RCC 7860 (cell line): Measurements from ENCODE around the gene PAQR5.

ENCODE experiments used
- DNase-seq: peaks from one replicate; pipeline ENCODE4 v3.0.0-alpha.2; 2015; ENCODE audit warnings: low spot score
- FAIRE-seq: peaks from 2 replicates; lab custom pipeline; 2012; peaks lifted over from hg19 to GRCh38; lab: Jason Lieb, UNC

The PAQR5 gene

DNA sequence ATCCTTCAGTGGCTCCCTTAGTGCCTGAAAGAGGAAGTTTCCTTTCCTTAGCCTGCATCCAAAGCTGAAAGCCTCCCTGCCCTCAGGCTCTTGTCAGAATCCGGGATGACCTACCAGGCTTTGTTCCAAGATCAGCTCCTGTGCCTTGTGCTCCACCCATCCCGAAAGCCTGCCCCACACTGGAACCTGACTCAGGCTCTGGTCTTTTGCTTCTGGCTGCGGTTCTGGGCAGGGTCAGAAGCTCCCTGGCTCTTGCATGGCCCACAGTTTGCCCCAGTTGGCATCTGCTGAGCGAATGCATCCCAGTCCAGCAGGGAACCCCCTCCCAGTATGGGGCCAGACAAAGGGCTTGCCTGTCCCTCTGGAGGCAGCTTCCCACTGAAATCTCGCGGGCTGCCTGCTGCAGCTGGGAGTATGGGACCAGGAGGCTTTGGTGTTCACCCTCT is 89.6 kb downstream of the PAQR5 start:
- no peak for FAIRE-seq

GRCh38 chr15:69389426-69389825 is 90.7 kb downstream of the PAQR5 start:
- FAIRE-seq (no peak), DNase-seq (no peak)

More for the DNA sequence above, 89.6 kb downstream of the PAQR5 start:
- no peak for DNase-seq

DNA sequence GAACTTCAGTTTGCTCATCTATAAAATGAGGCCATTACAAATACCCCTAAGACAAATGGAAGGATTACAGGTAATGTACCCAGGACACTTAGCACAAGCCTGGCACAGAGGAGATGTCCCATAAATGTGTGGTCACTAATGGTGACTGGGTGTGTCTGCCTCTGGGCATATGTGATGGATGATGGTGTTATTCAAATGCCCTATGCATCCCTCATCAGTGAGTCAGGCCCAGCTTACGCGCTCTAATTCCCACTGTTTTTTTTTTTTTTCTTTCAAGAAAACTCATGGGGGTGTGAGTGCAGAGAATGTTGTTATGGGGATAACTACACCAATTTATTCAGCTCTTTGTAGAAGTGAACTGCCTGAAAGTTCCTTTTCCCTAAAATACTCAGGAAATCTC is 91.9 kb downstream of the PAQR5 start:
- FAIRE-seq (no peak), DNase-seq (no peak)

DNA sequence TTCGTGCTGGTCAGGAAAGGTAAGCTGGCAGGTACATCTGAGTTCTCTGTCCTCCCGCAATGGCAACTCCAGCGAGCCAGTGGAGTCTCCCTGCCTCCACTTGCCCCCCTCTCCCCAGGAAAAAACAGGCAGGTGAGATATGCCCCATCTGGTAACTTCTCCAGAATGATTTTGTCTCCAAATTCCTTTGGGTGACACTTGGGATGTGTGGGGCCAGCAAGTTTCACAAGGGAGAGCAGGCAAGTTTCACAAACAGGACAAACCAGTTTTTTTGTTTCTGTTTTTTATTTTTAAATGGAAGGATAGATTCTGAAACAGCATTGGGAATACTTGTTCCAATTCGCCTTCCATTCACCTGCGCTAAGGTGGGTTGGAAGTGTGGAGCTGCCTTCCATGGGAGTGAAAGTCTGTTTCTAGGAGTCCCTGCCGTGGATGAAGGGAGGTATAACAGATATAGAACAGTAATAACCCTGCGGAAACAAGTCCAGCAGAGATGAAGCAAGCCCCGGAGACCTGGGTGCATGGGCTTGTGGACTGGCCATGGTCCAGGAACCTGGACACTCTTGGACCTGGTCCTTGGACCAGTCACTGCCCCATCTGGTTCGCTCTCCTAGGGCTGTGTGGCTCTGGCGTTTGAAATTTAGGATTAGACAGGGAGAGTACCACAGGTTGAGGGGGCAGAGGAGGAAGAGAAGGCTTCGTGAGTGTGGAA is 92.5 kb downstream of the PAQR5 start:
- FAIRE-seq = no peak
- DNase-seq = no peak

DNA sequence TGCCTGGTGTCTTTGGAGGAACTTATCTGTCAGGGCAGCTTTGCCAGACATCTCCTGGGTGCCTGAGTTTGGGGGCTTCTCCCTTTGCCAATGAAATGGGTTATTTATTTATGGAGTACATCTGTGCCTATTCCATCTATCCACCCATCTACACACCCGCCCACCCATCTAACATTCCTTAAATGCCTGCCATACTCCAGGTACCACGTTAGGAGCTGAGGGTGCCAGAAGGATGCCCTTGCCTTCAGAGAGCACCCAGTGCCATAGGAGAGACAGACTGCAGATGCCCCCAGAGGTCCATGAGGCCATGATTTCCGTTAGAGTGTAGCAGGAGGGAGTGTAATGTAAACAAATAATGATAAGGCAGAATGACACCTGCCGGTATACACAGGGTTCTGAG is 93.6 kb downstream of the PAQR5 start:
- DNase-seq = no peak
- no peak for FAIRE-seq

DNA sequence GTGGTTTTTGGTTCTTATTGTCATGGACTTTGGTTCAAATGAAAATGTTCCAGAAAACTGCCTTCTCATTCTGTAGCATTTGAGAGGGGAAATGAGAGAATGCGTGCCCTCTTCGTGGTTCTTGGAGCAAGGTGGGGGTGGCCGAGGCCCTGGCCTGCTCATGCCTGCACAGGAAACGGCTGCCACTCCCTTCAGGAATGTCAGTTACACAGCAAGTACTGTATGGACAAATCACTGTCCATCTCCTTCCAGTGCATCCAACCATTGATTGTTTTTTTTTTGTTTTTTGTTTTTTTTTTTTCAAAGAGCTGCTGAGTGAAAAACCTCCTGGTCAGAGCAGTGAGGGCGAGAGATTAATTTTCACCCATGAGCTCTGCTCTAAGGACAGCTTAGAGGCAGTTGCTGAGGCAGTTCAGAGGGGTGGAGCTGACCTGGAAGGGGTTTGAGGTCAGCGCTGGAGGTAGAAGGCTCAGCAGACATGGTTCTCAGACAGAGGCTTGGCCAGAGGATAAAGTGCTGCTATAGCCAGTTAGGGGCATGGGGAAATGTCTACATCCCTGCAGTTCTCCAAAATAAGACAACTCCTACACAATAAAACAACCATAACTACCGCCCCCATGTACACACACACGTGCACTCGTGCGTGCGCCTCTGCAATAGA is 95.2 kb downstream of the PAQR5 start:
- FAIRE-seq = no peak

DNA sequence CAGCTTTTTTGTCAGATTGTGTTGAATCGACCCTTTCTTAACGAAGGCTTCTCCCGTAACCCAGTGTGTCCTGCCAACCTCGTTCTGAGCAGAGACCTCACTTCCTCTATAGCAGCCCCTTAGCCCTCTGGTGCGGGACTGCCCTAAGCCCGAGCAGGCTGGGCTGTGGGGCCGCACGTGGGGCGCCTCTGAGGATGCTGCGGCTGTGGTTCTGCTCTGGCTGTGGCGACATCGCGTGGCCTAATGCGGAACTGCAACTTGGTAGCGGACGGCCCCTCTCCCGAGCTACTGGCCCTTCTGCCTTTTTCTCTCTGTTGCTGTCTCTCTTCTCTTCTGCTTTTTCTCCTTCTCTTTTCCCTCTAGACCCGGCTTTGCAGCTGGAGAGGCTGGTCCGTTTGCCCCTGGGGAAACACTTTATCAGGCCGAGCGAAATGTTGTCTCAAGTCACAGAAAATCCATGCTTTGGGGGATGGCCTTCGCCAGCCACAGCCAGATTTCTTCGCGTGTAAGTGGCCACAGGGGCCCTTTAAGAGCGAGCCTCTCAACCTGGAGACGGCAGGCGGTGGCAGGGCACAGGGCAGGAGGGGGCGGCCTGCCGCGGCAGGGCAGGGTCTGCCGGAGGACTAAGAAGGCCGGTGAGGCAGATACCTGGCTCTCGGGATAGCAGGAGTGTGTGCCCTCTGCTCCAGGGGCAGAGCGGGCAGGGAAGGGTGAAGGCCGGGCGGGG is 96.0 kb downstream of the PAQR5 start:
- peak; percentile 32 for DNase-seq
- no peak for FAIRE-seq

More for the DNA sequence above, 95.2 kb downstream of the PAQR5 start:
- no peak for DNase-seq

DNA sequence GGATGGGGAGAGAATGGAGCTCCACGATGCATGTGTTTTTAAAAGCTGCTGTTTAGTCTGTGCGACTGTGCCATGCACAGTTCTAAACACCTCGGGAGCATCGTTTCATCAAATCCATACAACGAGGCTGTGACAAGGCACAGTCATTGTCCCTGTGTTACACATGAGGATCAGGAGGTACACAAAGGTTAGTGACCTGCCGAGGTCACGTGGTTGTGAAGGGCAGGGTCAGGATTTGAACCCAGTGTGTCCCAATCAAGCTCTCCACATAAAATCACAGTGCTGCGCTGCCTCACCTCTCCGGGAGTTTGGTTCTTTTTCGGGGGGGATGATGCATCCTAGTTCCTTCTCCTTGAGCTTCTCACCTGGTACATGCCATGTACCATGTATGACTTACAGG is 96.7 kb downstream of the PAQR5 start:
- DNase-seq = no peak
- FAIRE-seq = no peak

- FAIRE-seq (no peak), DNase-seq (no peak)
Measured at GRCh38 chr15:69395991-69396390, 97.3 kb downstream of the PAQR5 start.

- FAIRE-seq (no peak), DNase-seq (no peak)
Measured at GRCh38 chr15:69398491-69398891, 99.8 kb downstream of the PAQR5 start.

DNA sequence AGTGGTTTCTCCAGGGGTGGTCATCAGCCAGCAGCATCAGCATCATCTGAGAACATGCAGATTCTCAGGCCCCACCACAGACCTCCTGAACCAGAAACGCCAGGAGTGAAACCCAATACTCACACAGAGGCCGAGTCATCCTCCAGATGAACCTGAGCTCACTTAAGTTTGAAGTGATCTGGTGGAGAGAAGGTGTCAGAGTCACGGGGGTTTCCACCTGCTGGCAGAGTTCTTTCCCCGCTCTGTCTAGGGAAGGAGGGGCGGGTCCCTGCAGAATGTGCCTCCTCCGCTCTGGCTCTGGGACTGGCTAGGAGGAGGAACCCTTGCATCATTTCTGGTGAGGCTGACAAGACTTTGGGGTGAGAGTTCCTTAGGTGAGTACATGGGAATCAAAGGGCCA is 102.1 kb downstream of the PAQR5 start:
- FAIRE-seq = no peak
- DNase-seq = no peak

DNA sequence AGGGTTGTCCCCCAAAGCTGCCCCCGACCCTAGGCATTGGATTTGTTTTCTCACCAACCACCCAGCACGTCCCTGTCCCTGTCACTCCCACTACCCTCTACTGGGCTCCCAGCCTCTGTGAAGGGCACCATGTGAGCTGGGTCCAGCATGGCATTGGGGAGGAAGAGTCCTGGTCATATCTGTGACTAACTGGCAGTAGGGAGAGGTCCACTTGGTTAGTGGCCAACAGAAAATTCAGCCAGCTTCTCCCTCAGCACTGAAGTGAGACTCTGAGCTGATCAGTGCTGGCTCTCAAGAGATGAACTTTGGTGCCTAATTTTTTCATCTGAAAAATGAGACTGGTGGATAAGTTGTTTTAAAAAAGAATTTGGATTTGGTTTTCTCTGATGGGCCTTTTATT is 104.1 kb downstream of the PAQR5 start:
- no peak for FAIRE-seq
- no peak for DNase-seq

DNA sequence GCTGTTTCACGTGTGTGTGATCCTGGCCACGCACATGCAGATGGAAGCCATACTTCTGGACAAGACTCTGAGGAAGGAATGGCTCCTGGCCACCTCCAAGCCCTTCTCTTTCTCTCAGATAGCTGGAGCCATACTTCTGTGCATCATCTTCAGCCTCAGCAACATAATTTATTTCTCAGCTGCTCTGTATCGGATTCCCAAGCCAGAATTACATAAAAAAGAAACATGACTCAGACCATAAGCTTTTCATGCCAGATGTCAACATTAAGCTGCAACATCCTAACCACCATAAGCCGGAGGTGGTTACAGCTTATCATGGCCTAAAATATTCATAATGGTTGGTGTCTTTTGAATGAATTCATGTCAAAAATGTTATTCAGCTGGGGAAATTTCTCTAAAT is 104.9 kb downstream of the PAQR5 start:
- no peak for DNase-seq
- FAIRE-seq = no peak

DNA sequence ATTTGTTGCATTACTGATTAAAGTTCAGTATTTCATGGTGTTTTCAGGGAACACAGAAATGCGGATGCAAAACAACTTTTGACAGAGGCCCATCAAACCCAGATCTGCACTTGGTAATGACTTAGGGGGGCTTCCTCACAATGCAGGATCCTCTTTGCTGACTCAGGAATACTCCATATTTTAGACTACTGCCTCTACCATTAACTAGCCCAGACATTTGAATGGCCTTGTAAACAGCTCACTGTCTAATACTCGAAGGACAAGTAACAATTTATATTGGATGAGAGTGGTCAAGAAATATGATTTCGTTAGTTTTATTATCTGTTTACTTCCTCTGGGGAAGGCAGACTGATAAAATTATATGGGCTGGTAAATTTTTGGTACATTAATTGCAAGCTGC is 106.4 kb downstream of the PAQR5 start:
- FAIRE-seq (no peak), DNase-seq (no peak)

DNA sequence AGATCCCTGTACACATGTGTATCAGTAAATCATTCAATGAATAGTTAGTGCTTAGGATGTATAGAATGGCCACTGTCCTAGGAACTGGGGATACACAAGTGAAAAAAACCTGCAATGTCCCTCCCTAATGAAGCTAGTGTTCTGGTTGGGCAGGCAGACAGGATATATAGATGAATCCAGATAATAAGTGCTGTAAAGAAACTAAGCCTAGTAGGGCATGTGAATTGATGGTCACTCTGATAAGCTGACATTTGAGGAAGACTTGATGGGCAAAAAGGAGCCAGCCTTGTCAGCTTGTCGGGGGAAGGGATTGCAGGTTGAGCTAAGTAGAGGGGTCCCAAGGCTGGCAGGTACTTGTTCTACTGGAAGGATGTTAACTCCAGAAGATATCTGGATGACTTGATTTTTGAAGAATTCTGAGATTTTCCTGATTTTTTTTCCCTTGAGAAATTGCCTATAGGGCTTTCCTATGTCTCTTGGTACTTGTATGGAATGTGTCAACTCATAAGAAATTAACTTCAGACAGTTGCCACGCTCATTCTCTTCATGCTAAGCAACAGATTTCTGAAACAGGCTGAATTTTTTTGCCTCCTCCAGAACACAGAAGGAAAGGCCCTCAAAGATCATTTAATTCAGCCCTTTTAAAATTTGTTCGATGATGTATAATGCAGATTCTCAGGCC is 109.1 kb downstream of the PAQR5 start:
- FAIRE-seq = no peak
- no peak for DNase-seq

DNA sequence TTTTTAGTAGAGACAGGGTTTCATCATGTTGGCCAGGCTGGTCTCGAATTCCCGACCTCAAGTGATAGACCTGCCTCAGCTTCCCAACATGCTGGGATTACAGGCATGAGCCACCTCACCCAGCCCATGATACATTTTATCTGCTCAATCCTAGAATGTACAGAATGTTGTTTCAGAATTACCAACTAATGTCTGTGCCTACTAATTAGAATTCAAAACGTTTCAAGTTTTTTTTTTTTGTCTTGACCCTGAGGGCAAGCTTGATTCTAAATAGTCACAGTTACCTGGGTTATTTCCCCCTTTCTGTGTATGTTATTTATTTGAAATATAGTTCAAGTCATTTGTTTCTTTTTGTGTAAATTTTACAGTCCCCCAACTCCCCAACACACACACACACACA is 110.1 kb downstream of the PAQR5 start:
- DNase-seq = no peak
- FAIRE-seq = no peak

- FAIRE-seq (no peak), DNase-seq (peak; percentile 36)
Measured at GRCh38 chr15:69410248-69410874, 111.6 kb downstream of the PAQR5 start.

DNA sequence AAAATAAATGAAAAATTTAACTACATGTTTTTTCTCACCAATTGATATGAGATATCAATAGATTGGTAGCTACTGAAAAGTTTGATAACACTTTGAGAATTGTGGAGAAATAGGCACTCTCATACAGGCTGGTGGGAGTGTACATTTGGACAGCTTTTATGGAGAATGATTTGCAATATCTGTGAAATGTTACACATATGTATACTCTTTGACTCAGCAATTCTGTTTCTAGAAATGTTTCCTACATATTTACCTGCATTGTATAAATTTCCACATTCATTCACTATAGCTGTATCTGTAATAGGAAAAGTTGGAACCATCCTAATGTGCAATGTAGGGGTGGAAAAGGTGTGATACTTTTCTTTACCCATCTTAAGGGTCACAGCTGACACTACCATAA is 113.6 kb downstream of the PAQR5 start:
- FAIRE-seq (no peak), DNase-seq (no peak)

GRCh38 chr15:69412701-69413100 is 114.0 kb downstream of the PAQR5 start:
- DNase-seq (no peak), FAIRE-seq (no peak)

GRCh38 chr15:69413822-69414700 is 115.3 kb downstream of the PAQR5 start, which contains the start of gene KIF23:
Gene KIF23 (plus strand): TSS chr15:69414349. CDS start chr15:69414466, 117 bp downstream.
- FAIRE-seq (peak; percentile 78), DNase-seq (peak; percentile 85)
